Measurements from ENCODE around the gene STK39. TPM values are rescaled to one million over a fixed set of nuclear protein-coding genes. Genes with fewer than 3 reads are reported as not detected.

The STK39 gene
- total RNA-seq, 1 experiment from 2014 or later, result 2.9 TPM

GRCh38 chr2:168194784-168195522 lies 52.4 kb downstream of the STK39 start:
- H3K36me3 ChIP-seq (ENCODE audit: control insufficient read depth, insufficient read depth, low read length), result no peaks in the 10 kb centered on the region
- no peak for DNase-seq
- no peak overlapping the region for H3K4me3 Mint-ChIP-seq (ENCODE audit: unreplicated experiment)
- H3K27me3 Mint-ChIP-seq (ENCODE audit: insufficient read depth, unreplicated experiment), result no peaks in the 10 kb centered on the region
- no peaks in the 10 kb centered on the region for H3K9me3 Mint-ChIP-seq (ENCODE audit: unreplicated experiment)
- H3K4me3 ChIP-seq (ENCODE audit: low read depth, low read length), result no peak overlapping the region
- peaks cover 31% of the 10 kb centered on the region for H3K4me1 ChIP-seq
- no peaks in the 10 kb centered on the region for H3K36me3 Mint-ChIP-seq (ENCODE audit: insufficient read depth, unreplicated experiment)
- CTCF ChIA-PET, result no interaction called here
- no peaks in the 10 kb centered on the region for H3K9me3 ChIP-seq
- peaks cover 47% of the 10 kb centered on the region for H3K4me1 Mint-ChIP-seq (ENCODE audit: low read depth, unreplicated experiment)
- no TSS peak for BruUV-seq (replicated peaks)
- H3K27me3 ChIP-seq (replicated peaks; ENCODE audit: control insufficient read depth, insufficient read depth, low read length), result no peaks in the 10 kb centered on the region
- intact Hi-C loops (cut with micrococcal nuclease; ENCODE audit: unreplicated experiment), result no loop called here
- no peak for TF ChIP-seq CTCF (IDR thresholded peaks at IDR 0.05; ENCODE audit: insufficient read depth in 1 of 2, low read depth in 1 of 2, low read length in 1 of 2, severe bottlenecking in 1 of 2, unreplicated experiment in 1 of 2)
- POLR2A ChIA-PET, result no interaction called here
- H3K27ac Mint-ChIP-seq (ENCODE audit: unreplicated experiment), result no peak overlapping the region

GRCh38 chr2:168192839-168193616 lies 54.4 kb downstream of the STK39 start:
- Mint-ChIP-seq H3K4me1 (ENCODE audit: low read depth, unreplicated experiment) (peaks cover 50% of the 10 kb centered on the region), H3K27ac (ENCODE audit: unreplicated experiment) (no peak overlapping the region), H3K27me3 (ENCODE audit: insufficient read depth, unreplicated experiment) (no peaks in the 10 kb centered on the region), H3K36me3 (ENCODE audit: insufficient read depth, unreplicated experiment) (no peaks in the 10 kb centered on the region), H3K9me3 (ENCODE audit: unreplicated experiment) (no peaks in the 10 kb centered on the region), H3K4me3 (ENCODE audit: unreplicated experiment) (no peak overlapping the region)
- Histone ChIP-seq H3K9me3 (no peaks in the 10 kb centered on the region), H3K4me3 (ENCODE audit: low read depth, low read length) (no peak overlapping the region), H3K36me3 (ENCODE audit: control insufficient read depth, insufficient read depth, low read length) (no peaks in the 10 kb centered on the region), H3K4me1 (peaks cover 36% of the 10 kb centered on the region), H3K27me3 (replicated peaks; ENCODE audit: control insufficient read depth, insufficient read depth, low read length) (no peaks in the 10 kb centered on the region)
- DNase-seq, result no peak
- intact Hi-C loops (cut with micrococcal nuclease; ENCODE audit: unreplicated experiment), result no loop called here
- POLR2A ChIA-PET, result no interaction called here
- BruUV-seq (replicated peaks), result no TSS peak
- CTCF ChIA-PET, result interaction anchor here (0.9 kb wide), 1 partner anchor 143 kb away, joined by 3 read pairs; no protein-coding TSS in a partner anchor
- no peak for TF ChIP-seq CTCF (IDR thresholded peaks at IDR 0.05; ENCODE audit: insufficient read depth in 1 of 2, low read depth in 1 of 2, low read length in 1 of 2, severe bottlenecking in 1 of 2, unreplicated experiment in 1 of 2)

DNA sequence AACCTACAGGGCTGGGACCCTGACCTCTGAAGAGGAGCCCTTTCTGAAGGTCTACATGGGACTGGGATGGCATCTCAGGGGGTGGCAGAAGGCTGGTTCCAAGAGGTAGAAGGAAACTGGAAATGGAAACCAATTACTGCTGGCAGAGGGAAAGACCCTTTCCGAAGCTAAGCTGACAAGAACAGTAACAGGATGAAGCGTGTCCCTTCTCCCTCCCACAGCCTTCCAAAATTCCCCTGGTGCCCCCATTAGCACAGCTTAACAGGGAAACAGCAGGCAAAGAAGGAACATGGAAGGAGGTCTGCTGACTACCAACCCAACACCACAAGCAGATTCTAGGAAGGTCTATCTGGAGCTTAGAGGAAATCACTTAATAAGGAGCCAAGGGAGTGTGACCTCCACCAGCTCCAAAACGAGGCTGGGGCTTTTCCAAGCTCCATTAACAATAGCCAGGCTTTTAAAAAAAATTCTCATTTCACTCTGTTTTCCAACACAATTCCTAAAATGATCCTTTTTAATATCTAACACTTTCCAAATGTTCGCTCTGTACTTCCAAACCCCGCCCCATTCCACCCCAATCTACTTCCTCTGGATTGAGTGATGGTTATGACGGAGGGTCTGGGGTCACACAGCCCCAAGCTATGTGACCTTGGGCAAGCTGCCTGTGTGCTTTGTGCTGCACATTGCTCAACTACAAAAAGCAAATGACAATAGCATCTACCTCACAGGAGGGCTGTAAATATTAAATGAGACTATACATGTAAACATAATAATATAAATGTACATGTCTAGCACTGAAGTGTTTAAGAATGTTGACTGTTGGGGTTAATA lies 55.2 kb downstream of the STK39 start:
- H3K27ac Mint-ChIP-seq (ENCODE audit: unreplicated experiment), result peak overlapping the region; percentile 55
- no TSS peak for BruUV-seq (replicated peaks)
- no peak overlapping the region for H3K4me3 Mint-ChIP-seq (ENCODE audit: unreplicated experiment)
- POLR2A ChIA-PET, result no interaction called here
- Histone ChIP-seq H3K36me3 (ENCODE audit: control insufficient read depth, insufficient read depth, low read length) (no peaks in the 10 kb centered on the region), H3K27me3 (replicated peaks; ENCODE audit: control insufficient read depth, insufficient read depth, low read length) (no peaks in the 10 kb centered on the region), H3K4me1 (peaks cover 34% of the 10 kb centered on the region), H3K4me3 (ENCODE audit: low read depth, low read length) (no peak overlapping the region), H3K9me3 (no peaks in the 10 kb centered on the region)
- no peaks in the 10 kb centered on the region for H3K36me3 Mint-ChIP-seq (ENCODE audit: insufficient read depth, unreplicated experiment)
- H3K27me3 Mint-ChIP-seq (ENCODE audit: insufficient read depth, unreplicated experiment), result no peaks in the 10 kb centered on the region
- TF ChIP-seq CTCF (IDR thresholded peaks at IDR 0.05; ENCODE audit: insufficient read depth in 1 of 2, low read depth in 1 of 2, low read length in 1 of 2, severe bottlenecking in 1 of 2, unreplicated experiment in 1 of 2), result no peak
- intact Hi-C loops (cut with micrococcal nuclease; ENCODE audit: unreplicated experiment), result no loop called here
- no peak for DNase-seq
- peaks cover 47% of the 10 kb centered on the region for H3K4me1 Mint-ChIP-seq (ENCODE audit: low read depth, unreplicated experiment)
- CTCF ChIA-PET, result interaction anchor here (0.9 kb wide), 1 partner anchor 144 kb away, joined by 3 read pairs; no protein-coding TSS in a partner anchor
- no peaks in the 10 kb centered on the region for H3K9me3 Mint-ChIP-seq (ENCODE audit: unreplicated experiment)

All from Caco-2 (cell line).